IMR-90 (cell line): ENCODE data around the gene RFC2. TPM values are rescaled to one million over a fixed set of nuclear protein-coding genes. Genes with fewer than 3 reads are reported as not detected.
"Not testable (repeated sequence)": the region's sequence is repeated elsewhere in the genome, so short reads cannot be mapped to it uniquely, and the experiment has no call there.

Experiments
- ATAC-seq: fragments of 200-7000 bp; cut with Tn5 transposase; 2 replicates; pipeline ENCODE4 v1.9.1; 2020; ENCODE audit warnings: low read depth, mild to moderate bottlenecking, moderate library complexity
- BruUV-seq: library from RNA; stranded (reverse); fragments of 400-500 nt; replicated peaks from 2 replicates; lab custom pipeline; 2021; lab: Mats Ljungman, UMichigan
- CTCF ChIA-PET: fragments of 300-600 bp; formaldehyde crosslinking; extraction: SDS; loops from one replicate; lab custom pipeline; 2021; ENCODE audit warnings: antibody characterized with exemption; lab: Yijun Ruan, JAX
- POLR2A ChIA-PET: fragments of 300-600 bp; sonication (Branson Sonifier 250); formaldehyde crosslinking; loops from one replicate; lab custom pipeline; 2022; ENCODE audit warnings: antibody characterized with exemption; ENCODE audit not compliant: unreplicated experiment; lab: Charles Lee
- DNase-seq: peaks from one replicate; pipeline ENCODE4 v3.0.0; 2013
- H2AFZ ChIP-seq: replicated peaks from 2 replicates; pipeline ENCODE3; 2013; ENCODE audit warnings: low read length, mild to moderate bottlenecking; ENCODE audit not compliant: poor library complexity
- H2AK5ac ChIP-seq: 2 replicates; pipeline ENCODE4 v1.6.1; 2013; ENCODE audit warnings: low read depth, low read length, inconsistent platforms
- H2AK9ac ChIP-seq: replicated peaks from 2 replicates; pipeline ENCODE3; 2013; ENCODE audit warnings: mild to moderate bottlenecking, low read depth, low read length, moderate library complexity; ENCODE audit not compliant: poor library complexity
- H2BK120ac ChIP-seq: 2 replicates; pipeline ENCODE4 v1.6.1; 2013; ENCODE audit warnings: low read depth, low read length, inconsistent platforms
- H2BK15ac ChIP-seq: 3 replicates; pipeline ENCODE4 v1.6.1; 2013; ENCODE audit warnings: low read depth, low read length, inconsistent platforms
- H2BK20ac ChIP-seq: 2 replicates; pipeline ENCODE4 v1.6.1; 2013; ENCODE audit warnings: low read depth, mild to moderate bottlenecking, inconsistent platforms, low read length, moderate library complexity
- H2BK5ac ChIP-seq: 2 replicates; pipeline ENCODE4 v1.6.1; 2013; ENCODE audit warnings: mild to moderate bottlenecking, low read depth, low read length, inconsistent platforms; ENCODE audit not compliant: poor library complexity, severe bottlenecking
- H3K14ac ChIP-seq: replicated peaks from 2 replicates; pipeline ENCODE4 v1.6.1; 2013; ENCODE audit warnings: low read depth, low read length, inconsistent platforms
- H3K18ac ChIP-seq: 2 replicates; pipeline ENCODE4 v1.6.1; 2013; ENCODE audit warnings: low read depth, low read length, control low read depth
- H3K23ac ChIP-seq: 2 replicates; pipeline ENCODE4 v1.6.1; 2013; ENCODE audit warnings: low read depth, low read length, inconsistent platforms
- H3K27ac ChIP-seq: 2 replicates; pipeline ENCODE4 v1.5.1; 2013; ENCODE audit warnings: mild to moderate bottlenecking, control low read depth, low read length; ENCODE audit not compliant: insufficient read depth
- H3K27me3 ChIP-seq: 2 replicates; pipeline ENCODE4 v1.6.1; 2013; ENCODE audit warnings: low read length; ENCODE audit not compliant: control insufficient read depth, insufficient read depth
- H3K36me3 ChIP-seq: 2 replicates; pipeline ENCODE4 v1.6.1; 2013; ENCODE audit warnings: low read length, mixed read lengths; ENCODE audit not compliant: control insufficient read depth, insufficient read depth
- H3K4ac ChIP-seq: 2 replicates; pipeline ENCODE4 v1.6.1; 2013; ENCODE audit warnings: low read depth, low read length, inconsistent platforms
- H3K4me1 ChIP-seq: 2 replicates; pipeline ENCODE4 v1.6.1; 2013; ENCODE audit warnings: low read length, mixed read lengths; ENCODE audit not compliant: control insufficient read depth, insufficient read depth
- H3K4me2 ChIP-seq: 2 replicates; pipeline ENCODE4 v1.6.1; 2013; ENCODE audit warnings: low read depth, mild to moderate bottlenecking, control low read depth, low read length, moderate library complexity
- H3K4me3 ChIP-seq: 2 replicates; pipeline ENCODE4 v1.5.1; 2013; ENCODE audit warnings: low read depth, mild to moderate bottlenecking, control low read depth, low read length, moderate library complexity; ENCODE audit not compliant: insufficient read depth
- H3K56ac ChIP-seq: 2 replicates; pipeline ENCODE4 v1.6.1; 2013; ENCODE audit warnings: low read length, inconsistent platforms; ENCODE audit not compliant: insufficient read depth; ENCODE audit errors: extremely low read depth
- H3K79me1 ChIP-seq, 2 experiments: 2 replicates each; pipeline ENCODE4 v1.6.1; 2013; ENCODE audit warnings: low read length in 2 of 2, inconsistent platforms in 1 of 2, low read depth in 1 of 2
- H3K9ac ChIP-seq: 2 replicates; pipeline ENCODE4 v1.6.1; 2013; ENCODE audit warnings: low read depth, low read length, control low read depth
- H3K9me1 ChIP-seq: 2 replicates; pipeline ENCODE4 v1.6.1; 2013; ENCODE audit warnings: low read length, inconsistent platforms; ENCODE audit not compliant: insufficient read depth
- H3K9me3 ChIP-seq: 2 replicates; pipeline ENCODE4 v1.6.1; 2013; ENCODE audit warnings: low read length; ENCODE audit not compliant: control insufficient read depth, insufficient read depth
- H4K20me1 ChIP-seq: 2 replicates; pipeline ENCODE4 v1.6.1; 2013; ENCODE audit warnings: low read length, inconsistent platforms; ENCODE audit not compliant: insufficient read depth
- H4K5ac ChIP-seq: 2 replicates; pipeline ENCODE4 v1.6.1; 2013; ENCODE audit warnings: mild to moderate bottlenecking, low read depth, low read length, control low read depth
- H4K8ac ChIP-seq, 2 experiments: 2 replicates each; pipeline ENCODE4 v1.6.1; 2013; ENCODE audit warnings: low read depth in 2 of 2, low read length in 2 of 2, control low read depth in 1 of 2, inconsistent platforms in 1 of 2
- H4K91ac ChIP-seq: 2 replicates; pipeline ENCODE4 v1.6.1; 2013; ENCODE audit warnings: low read depth, low read length, inconsistent platforms; ENCODE audit not compliant: insufficient read depth
- RCOR1 ChIP-seq: IDR thresholded peaks from 2 replicates; pipeline ENCODE4 v1.6.1; 2012; ENCODE audit warnings: mild to moderate bottlenecking, low read length, improper control_type of control experiment; ENCODE audit not compliant: insufficient replicate concordance
- WGBS, 2 experiments: methylation state at CpG; one replicate each; pipeline versions ENCODE4 v1.1.5 to v1.1.7; 2013; ENCODE audit warnings: missing lambda C conversion rate in 2 of 2; ENCODE audit not compliant: insufficient read length in 1 of 2; ENCODE audit errors: extremely low coverage in 2 of 2; 5-methylcytosine and 5-hydroxymethylcytosine counted together
- dilution Hi-C: fragments of 300-500 bp; cut with HindIII; formaldehyde crosslinking; loops from one replicate; pipeline ENCODE4 v1.14.3; 2018; ENCODE audit warnings: low sequenced_read_pairs; ENCODE audit not compliant: unreplicated experiment
- in situ Hi-C: fragments of 300-500 bp; cut with MboI; formaldehyde crosslinking; loops from 3 replicates; pipeline ENCODE4 v1.14.3; 2019; ENCODE audit warnings: low sequenced_read_pairs, inconsistent platforms, mixed read lengths
- intact Hi-C: fragments of 100-400 bp; cut with micrococcal nuclease; formaldehyde crosslinking; loops from 2 replicates; pipeline ENCODE4 v1.10.0; 2022
- polyA plus RNA-seq, 3 experiments: library from polyadenylated mRNA; depleted of rRNA; stranded (reverse); fragments of >200 nt; gene quantifications; 2 replicates each; pipeline ENCODE4 v1.2.3, GENCODE V29; 2012; ENCODE audit warnings: low replicate concordance in 1 of 3
- total RNA-seq: library from RNA; depleted of rRNA; stranded (reverse); fragments of >200 nt; gene quantifications from 2 replicates; pipeline ENCODE4 v1.2.3, GENCODE V29; 2012

RFC2 gene
- total and polyA plus RNA-seq, 2 of the 4 experiments (the other 2 are of a cell fraction), result 25.2 to 37.8 TPM

DNA sequence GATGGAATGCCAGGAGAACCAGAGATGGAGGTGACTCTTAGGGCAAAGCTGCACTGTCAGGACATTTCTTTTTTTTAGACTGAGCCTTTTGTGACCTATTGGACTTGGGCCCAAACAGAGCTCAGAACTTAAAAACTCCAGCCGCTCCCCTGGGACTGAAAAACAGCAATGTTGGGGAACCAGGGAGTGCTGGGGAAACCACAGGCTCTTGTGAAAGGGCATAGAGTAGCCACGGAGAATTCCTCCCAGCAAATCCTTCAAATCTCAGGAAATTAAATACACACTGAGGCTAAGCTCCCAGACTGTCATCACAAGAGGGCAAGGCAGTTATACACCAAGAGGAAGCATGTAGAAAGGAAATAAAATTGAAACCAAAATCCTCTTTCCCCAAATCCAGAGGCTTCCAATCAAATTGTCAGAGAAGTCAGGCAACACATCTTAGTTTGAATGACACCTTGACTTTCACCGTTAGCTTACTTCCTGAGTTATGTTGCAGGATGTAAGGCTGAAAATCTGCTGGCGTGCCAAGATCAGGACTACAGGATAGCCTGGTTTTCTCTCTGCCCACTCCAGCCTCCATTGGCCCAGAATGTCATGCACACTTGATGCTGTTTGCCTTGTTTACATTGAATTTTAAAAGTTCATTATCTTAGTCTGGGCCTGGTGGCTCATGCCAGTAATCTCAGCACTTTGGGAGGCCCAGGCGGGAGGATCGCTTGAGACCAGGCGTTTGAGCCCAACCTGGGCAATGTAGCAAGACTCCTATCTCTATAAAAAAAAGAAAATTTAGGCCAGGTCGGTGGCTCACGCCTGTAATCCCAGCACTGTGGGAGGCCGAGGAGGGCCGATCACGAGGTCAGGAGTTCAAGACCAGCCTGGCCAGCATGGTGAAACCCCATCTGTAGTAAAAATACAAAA lies 2.6 kb upstream of the RFC2 start:
- Histone ChIP-seq H3K4ac (peak overlapping the region; percentile 38), H2BK120ac (peak overlapping the region; percentile 79; the same call in 1 of the 2 replicates), H3K27me3 (no peaks in the 10 kb centered on the region), H2BK5ac (peak overlapping the region; percentile 50), H3K9me3 (no peaks in the 10 kb centered on the region), H3K23ac (peak overlapping the region; percentile 69), H3K4me1 (peaks cover 10% of the 10 kb centered on the region), H2BK15ac (peak overlapping the region; percentile 94; the same call in 1 of the 3 replicates), H3K9ac (peak overlapping the region; percentile 37; the same call in 1 of the 2 replicates), H2BK20ac (peak overlapping the region; percentile 17; the same call in 1 of the 2 replicates), H4K91ac (peak overlapping the region; percentile 14; the same call in 1 of the 2 replicates), H2AFZ (peak overlapping the region; percentile 47), H4K8ac (peak overlapping the region; percentile 35 to 77; a peak in 2 of 4 replicates), H3K4me3 (no peak overlapping the region), H3K14ac (peak overlapping the region; percentile 38), H4K5ac (peak overlapping the region; percentile 38; the same call in 1 of the 2 replicates), H3K4me2 (no peak overlapping the region; the same call in 1 of the 2 replicates), H2AK9ac (peak overlapping the region; percentile 22), H3K9me1 (peaks cover 9% of the 10 kb centered on the region), H3K36me3 (no peaks in the 10 kb centered on the region), H3K56ac (no peak overlapping the region), H3K79me1 (peaks cover 21 to 29% of the 10 kb centered on the region in 2 experiments), H2AK5ac (peak overlapping the region; percentile 74), H3K27ac (peak overlapping the region; percentile 62; the same call in 1 of the 2 replicates), H4K20me1 (no peaks in the 10 kb centered on the region), H3K18ac (peak overlapping the region; percentile 38)
- ATAC-seq (peak; percentile 6; the same call in 1 of the 2 replicates), DNase-seq (peak; percentile 59)
- in situ Hi-C loops, result no loop called here
- no TSS peak for BruUV-seq
- CTCF ChIA-PET, result no interaction called here
- WGBS, 2 experiments, result 20% methylated on average over 1 of the region's 12 CpGs; no CpG with 5 or more reads in 1 of the 2 experiments
- TF ChIP-seq RCOR1, result no peak
- POLR2A ChIA-PET, result interaction anchor here (0.6 kb wide), 1 partner anchor 325 kb away, joined by 3 read pairs; no protein-coding TSS in a partner anchor
- intact Hi-C loops, result no loop called here
- dilution Hi-C loops, result no loop called here

DNA sequence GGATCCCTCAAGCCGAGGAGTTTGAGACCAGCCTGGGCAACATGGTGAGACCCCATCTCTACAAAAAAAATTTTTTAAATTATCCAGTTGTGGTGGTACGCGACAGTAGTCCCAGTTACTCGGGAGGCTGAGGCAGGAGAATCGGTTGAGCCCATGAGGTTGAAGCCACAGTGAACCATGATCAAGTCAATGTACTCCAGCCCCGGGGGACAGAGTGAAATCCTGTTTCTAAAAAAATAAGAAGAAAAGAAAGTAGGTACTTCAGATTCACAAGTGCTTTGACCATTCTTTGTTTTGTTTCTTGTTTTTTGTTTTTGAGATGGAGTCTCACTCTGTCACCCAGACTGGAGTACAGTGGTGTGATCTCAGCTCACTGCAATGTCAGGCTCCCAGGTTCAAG lies 1.3 kb upstream of the RFC2 start:
- H2AFZ ChIP-seq, H3K4me1 ChIP-seq, H3K36me3 ChIP-seq, H3K9ac ChIP-seq, H3K56ac ChIP-seq, CTCF ChIA-PET, H3K4me2 ChIP-seq, H3K9me3 ChIP-seq, H3K9me1 ChIP-seq, H3K27ac ChIP-seq, H2BK5ac ChIP-seq, ATAC-seq, dilution Hi-C loops, H2BK20ac ChIP-seq, H2BK15ac ChIP-seq, in situ Hi-C loops, H3K4me3 ChIP-seq, H4K5ac ChIP-seq, H4K91ac ChIP-seq, DNase-seq, H2AK5ac ChIP-seq, H3K27me3 ChIP-seq, H4K20me1 ChIP-seq, BruUV-seq, H2BK120ac ChIP-seq, H3K18ac ChIP-seq: not testable (repeated sequence)
- Histone ChIP-seq H2AK9ac (peak overlapping the region; percentile 81), H3K14ac (0 out of 2 replicates have a peak overlapping the region, but pooled peaks have one; percentile 16), H3K79me1 (peaks cover 22 to 33% of the 10 kb centered on the region in 2 experiments), H3K4ac (peak overlapping the region; percentile 90), H3K23ac (0 out of 2 replicates have a peak overlapping the region, but pooled peaks have one; percentile 20), H4K8ac (peak overlapping the region in 1 of 2 experiments; percentile 88; a peak in 1 of 4 replicates)
- intact Hi-C loops, result loop anchor here (2.0 kb wide), 1 partner anchor 35 kb away; no protein-coding TSS in a partner anchor
- POLR2A ChIA-PET, result interaction anchor here (0.7 kb wide), 1 partner anchor 78 kb away, joined by 3 read pairs; no protein-coding TSS in a partner anchor
- WGBS, 2 experiments, result 89% methylated on average over 5 of the region's 6 CpGs; no CpG with 5 or more reads in 1 of the 2 experiments
